HFF-Myc (cell line): Measurements from ENCODE around the gene PLEKHD1.

ENCODE experiments used
- DNase-seq: peaks from one replicate; pipeline ENCODE4 v3.0.0-alpha.2; 2011; ENCODE audit warnings: low read depth; ENCODE audit errors: extremely low read depth
- H3K4me3 ChIP-seq: replicated peaks from 2 replicates; pipeline ENCODE4 v1.5.1; 2011; ENCODE audit warnings: low read depth, mild to moderate bottlenecking, control low read depth, low read length
- CTCF ChIP-seq: IDR thresholded peaks from 2 replicates; pipeline ENCODE4 v1.5.1; 2012; ENCODE audit warnings: mild to moderate bottlenecking, low read depth, low read length, control low read depth; ENCODE audit errors: missing control alignments

Gene PLEKHD1

GRCh38 chr14:69527635-69528034 lies 43.1 kb downstream of the PLEKHD1 start:
- TF ChIP-seq CTCF, result no peak
- DNase-seq, result no peak
- no peak overlapping the region for H3K4me3 ChIP-seq

GRCh38 chr14:69528143-69528542 lies 43.6 kb downstream of the PLEKHD1 start:
- H3K4me3 ChIP-seq, result no peak overlapping the region
- no peak for TF ChIP-seq CTCF
- no peak for DNase-seq

GRCh38 chr14:69528930-69529329 lies 44.4 kb downstream of the PLEKHD1 start:
- H3K4me3 ChIP-seq, result no peak overlapping the region
- TF ChIP-seq CTCF, result no peak
- DNase-seq, result no peak

- no peak for DNase-seq
- no peak for TF ChIP-seq CTCF
- H3K4me3 ChIP-seq, result no peak overlapping the region
Observed at GRCh38 chr14:69529563-69529962, 45.0 kb downstream of the PLEKHD1 start.

GRCh38 chr14:69530095-69530494 lies 45.6 kb downstream of the PLEKHD1 start:
- no peak overlapping the region for H3K4me3 ChIP-seq
- TF ChIP-seq CTCF, result no peak
- no peak for DNase-seq

- DNase-seq, result no peak
- no peak overlapping the region for H3K4me3 ChIP-seq
- TF ChIP-seq CTCF, result no peak
Observed at GRCh38 chr14:69531135-69531534, 46.6 kb downstream of the PLEKHD1 start.

GRCh38 chr14:69532561-69533340 lies 48.2 kb downstream of the PLEKHD1 start:
- H3K4me3 ChIP-seq, result no peak overlapping the region
- DNase-seq, result no peak
- no peak for TF ChIP-seq CTCF
